ENCODE measurements around the gene GNPDA1. TPM values are rescaled to one million over a fixed set of nuclear protein-coding genes. Genes with fewer than 3 reads are reported as not detected.

The GNPDA1 gene
- total RNA-seq, 4 donors from 2014 or later, result 15.0 to 34.4 (median 24.3) TPM

DNA sequence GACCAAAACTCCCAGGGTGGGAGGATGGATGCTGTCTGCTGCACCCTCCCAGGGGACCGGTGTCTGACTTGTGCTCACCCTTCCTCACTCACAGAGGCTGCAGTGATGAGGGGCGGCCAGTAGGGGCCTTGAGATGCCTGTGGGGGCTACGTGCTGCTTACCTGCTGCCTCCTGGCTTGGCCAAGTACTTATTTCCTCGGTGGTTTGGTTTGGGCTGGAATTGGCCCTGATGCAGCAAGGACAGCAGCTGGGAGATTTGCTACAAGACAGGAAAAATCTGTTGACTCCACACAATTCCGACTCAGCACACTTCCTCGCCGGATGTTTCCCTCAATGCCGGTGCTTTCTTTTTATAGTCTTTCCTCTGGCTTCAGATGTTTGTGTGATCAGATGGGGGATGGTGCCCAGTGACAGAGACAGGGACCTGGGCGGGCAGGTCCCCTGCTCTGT is 61.5 kb downstream of the GNPDA1 start:
- Histone ChIP-seq H3K27ac (no peak overlapping the region), H3K27me3 (no peaks in the 10 kb centered on the region), H3K36me3 (no peaks in the 10 kb centered on the region), H3K4me3 (no peak overlapping the region), H3K9me3 (no peaks in the 10 kb centered on the region), H3K4me1 (peaks cover 1% of the 10 kb centered on the region)
- DNase-seq (ENCODE audit: low spot score in 2 of 2), result no peak
- 67% methylated on average over 8 of the region's 9 CpGs for WGBS
- TF ChIP-seq EP300 (IDR thresholded peaks at IDR 0.05) (no peak), CTCF (IDR thresholded peaks at IDR 0.05) (no peak), POLR2AphosphoS5 (IDR thresholded peaks at IDR 0.05) (no peak), POLR2A (IDR thresholded peaks at IDR 0.05) (no peak)

Other genes with a start within 250 kb of the GNPDA1 start
- 100 to 1,000 TPM in 1 of 4 donors, 10 to 100 TPM in 3; 76.2 to 122 (median 89.5) TPM for gene PCDH1, start 134.6 kb downstream of the GNPDA1 start, total RNA-seq
- gene DELE1, start 89.2 kb downstream of the GNPDA1 start, total RNA-seq, result 10 to 100 TPM; 42.5 to 99.6 (median 59.9) TPM
- 1 to 10 TPM in 1 of 4 donors, under 1 TPM in 3; 0.44 to 2.0 (median 0.82) TPM for gene PCDH12, start 54.8 kb downstream of the GNPDA1 start, total RNA-seq
- gene RNF14, start 43.9 kb downstream of the GNPDA1 start, total RNA-seq, result 10 to 100 TPM; 33.8 to 53.5 (median 45.7) TPM
- 100 to 1,000 TPM in 1 of 4 donors, 10 to 100 TPM in 3; 57.8 to 116 (median 75.7) TPM for gene NDFIP1, start 95.8 kb upstream of the GNPDA1 start, total RNA-seq

All from suprapubic skin (tissue), 4 donors.